Skeletal muscle satellite cell (primary cell): ENCODE measurements around the gene GPD2.
"Not testable (repeated sequence)": the region's sequence is repeated elsewhere in the genome, so short reads cannot be mapped to it uniquely, and the experiment has no call there.

Source experiments
- H3K27me3 ChIP-seq: 2 replicates; pipeline ENCODE4 v1.7.0; 2013; ENCODE audit warnings: low read length; ENCODE audit not compliant: control insufficient read depth, insufficient read depth
- H3K36me3 ChIP-seq: 2 replicates; pipeline ENCODE4 v1.7.0; 2013; ENCODE audit warnings: mild to moderate bottlenecking, control low read depth, low read length; ENCODE audit not compliant: insufficient read depth
- H3K4me1 ChIP-seq: 2 replicates; pipeline ENCODE4 v1.7.0; 2013; ENCODE audit warnings: low read length; ENCODE audit not compliant: control insufficient read depth, insufficient read depth
- H3K4me2 ChIP-seq: 2 replicates; pipeline ENCODE4 v1.7.0; 2013; ENCODE audit warnings: mild to moderate bottlenecking, low read length
- H3K4me3 ChIP-seq: 2 replicates; pipeline ENCODE4 v1.7.0; 2013; ENCODE audit warnings: low read length
- H3K9ac ChIP-seq: 2 replicates; pipeline ENCODE4 v1.7.0; 2013; ENCODE audit warnings: mild to moderate bottlenecking, low read depth, low read length, moderate library complexity
- H3K9me3 ChIP-seq: replicated peaks from 2 replicates; pipeline ENCODE4 v1.7.0; 2013; ENCODE audit warnings: mild to moderate bottlenecking, control low read depth, low read length

The GPD2 gene

GRCh38 chr2:156483741-156484173 lies 47.6 kb downstream of the GPD2 start:
- H3K36me3 ChIP-seq, result no peaks in the 10 kb centered on the region
- H3K9ac ChIP-seq, result no peak overlapping the region
- H3K4me2 ChIP-seq, result peak overlapping the region; percentile 24
- no peaks in the 10 kb centered on the region for H3K27me3 ChIP-seq
- H3K4me3 ChIP-seq, result no peak overlapping the region
- H3K9me3 ChIP-seq, result no peaks in the 10 kb centered on the region
- peaks cover 21% of the 10 kb centered on the region for H3K4me1 ChIP-seq

- Histone ChIP-seq H3K4me2 (peak overlapping the region; percentile 13), H3K4me3 (no peak overlapping the region), H3K9ac (no peak overlapping the region), H3K4me1 (peaks cover 18% of the 10 kb centered on the region), H3K9me3 (no peaks in the 10 kb centered on the region), H3K27me3 (no peaks in the 10 kb centered on the region), H3K36me3 (no peaks in the 10 kb centered on the region)
Measured at GRCh38 chr2:156486147-156486546, 50.0 kb downstream of the GPD2 start.

DNA sequence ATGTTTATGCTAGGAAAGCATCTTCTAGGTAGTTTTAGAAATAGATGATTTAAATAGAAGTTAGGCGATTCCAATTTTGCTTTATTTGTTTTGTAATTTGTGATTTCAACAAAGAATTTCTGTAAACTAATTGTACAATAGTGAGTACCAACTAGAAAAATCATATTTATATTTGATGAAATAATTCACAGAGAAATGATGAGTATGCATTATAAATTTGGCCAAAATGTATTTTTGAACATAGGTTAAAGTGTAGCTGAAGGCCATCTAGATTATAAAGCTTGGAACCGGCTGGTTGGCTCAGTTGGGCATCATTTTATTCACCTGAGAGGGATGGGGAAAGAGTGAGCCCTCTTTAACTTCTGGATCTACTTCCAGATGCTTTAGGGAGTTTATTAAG lies 50.4 kb downstream of the GPD2 start:
- H3K9ac ChIP-seq, result no peak overlapping the region
- H3K27me3 ChIP-seq, result no peaks in the 10 kb centered on the region

DNA sequence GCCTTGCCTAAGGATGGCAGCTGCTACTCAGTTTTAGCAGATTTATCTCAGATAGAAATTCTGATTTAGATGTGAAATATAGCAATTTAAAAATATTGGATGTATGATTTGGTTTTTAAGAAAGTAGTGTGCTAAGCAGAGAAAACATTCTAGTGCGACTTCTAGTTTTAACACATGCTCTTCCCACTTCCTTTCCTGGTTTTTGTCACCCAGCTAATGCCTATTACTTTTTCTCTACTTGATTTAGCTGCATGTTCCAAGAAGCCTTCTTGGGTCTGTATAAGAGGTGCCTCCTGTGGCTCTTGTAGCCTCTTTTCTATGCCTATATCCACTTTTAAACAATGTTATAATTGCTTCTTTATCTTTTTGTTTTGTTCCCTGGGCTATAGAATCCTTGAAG lies 53.0 kb downstream of the GPD2 start:
- peaks cover 6% of the 10 kb centered on the region for H3K4me1 ChIP-seq
- H3K27me3 ChIP-seq, result no peaks in the 10 kb centered on the region
- no peak overlapping the region for H3K9ac ChIP-seq
- H3K36me3 ChIP-seq, result no peaks in the 10 kb centered on the region
- no peak overlapping the region for H3K4me2 ChIP-seq
- no peaks in the 10 kb centered on the region for H3K9me3 ChIP-seq
- H3K4me3 ChIP-seq, result no peak overlapping the region

More for the DNA sequence above, 50.4 kb downstream of the GPD2 start:
- Histone ChIP-seq H3K9me3 (no peaks in the 10 kb centered on the region), H3K4me1 (peaks cover 15% of the 10 kb centered on the region), H3K4me3 (no peak overlapping the region), H3K4me2 (peak overlapping the region; percentile 13), H3K36me3 (no peaks in the 10 kb centered on the region)

GRCh38 chr2:156489750-156490465 lies 53.7 kb downstream of the GPD2 start:
- H3K4me2 ChIP-seq, result no peak overlapping the region
- H3K9me3 ChIP-seq, result no peaks in the 10 kb centered on the region
- no peaks in the 10 kb centered on the region for H3K36me3 ChIP-seq
- no peaks in the 10 kb centered on the region for H3K27me3 ChIP-seq
- H3K9ac ChIP-seq, result no peak overlapping the region
- no peak overlapping the region for H3K4me3 ChIP-seq
- H3K4me1 ChIP-seq, result peaks cover 6% of the 10 kb centered on the region

DNA sequence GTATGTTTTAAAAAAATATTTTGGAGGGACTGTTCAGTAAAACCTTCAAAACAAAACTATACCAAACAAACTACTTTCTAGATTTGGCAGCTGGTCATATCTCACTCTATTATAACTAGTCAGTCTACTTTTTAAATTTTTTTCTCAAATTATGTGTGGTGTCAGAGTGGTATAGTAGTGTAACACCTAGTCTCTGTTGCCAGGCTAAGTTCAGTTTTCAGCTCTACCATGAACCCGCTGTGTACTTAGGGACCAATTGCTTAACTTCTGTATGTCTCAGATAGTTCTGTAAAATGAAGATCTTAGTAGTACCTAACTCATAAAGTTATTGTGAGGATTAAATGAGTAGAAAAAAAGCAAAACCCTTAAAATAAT lies 54.3 kb downstream of the GPD2 start:
- no peak overlapping the region for H3K4me2 ChIP-seq
- no peaks in the 10 kb centered on the region for H3K27me3 ChIP-seq
- H3K36me3 ChIP-seq, result no peaks in the 10 kb centered on the region
- no peak overlapping the region for H3K9ac ChIP-seq
- no peak overlapping the region for H3K4me3 ChIP-seq
- peaks cover 6% of the 10 kb centered on the region for H3K4me1 ChIP-seq
- H3K9me3 ChIP-seq, result no peaks in the 10 kb centered on the region

- H3K9ac ChIP-seq, result no peak overlapping the region
- no peaks in the 10 kb centered on the region for H3K9me3 ChIP-seq
- H3K27me3 ChIP-seq, result no peaks in the 10 kb centered on the region
- H3K36me3 ChIP-seq, result no peaks in the 10 kb centered on the region
- H3K4me2 ChIP-seq, result no peak overlapping the region
- no peak overlapping the region for H3K4me3 ChIP-seq
- peaks cover 3% of the 10 kb centered on the region for H3K4me1 ChIP-seq
Measured at GRCh38 chr2:156491176-156491575, 55.0 kb downstream of the GPD2 start.

DNA sequence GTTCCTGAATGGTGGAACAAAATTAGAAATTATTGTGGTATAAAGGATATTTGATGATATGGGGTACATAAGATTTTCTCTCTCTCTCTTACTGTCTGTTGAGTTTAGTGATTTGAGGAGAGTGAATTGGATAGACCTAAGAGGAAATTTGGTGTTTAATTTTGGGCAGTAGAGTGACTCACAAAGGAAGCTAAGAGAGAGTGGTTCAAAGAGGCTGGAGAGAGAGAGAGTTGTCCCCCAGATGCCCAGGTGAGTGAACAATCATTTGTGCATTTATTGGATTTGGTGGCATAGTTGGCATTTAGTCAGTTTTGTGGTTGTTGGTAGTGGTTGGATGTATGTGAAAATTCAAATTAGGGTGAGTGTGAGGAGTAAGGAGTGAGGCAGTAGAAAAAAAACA lies 56.8 kb downstream of the GPD2 start:
- H3K4me3 ChIP-seq, result no peak overlapping the region
- H3K4me2 ChIP-seq, result no peak overlapping the region
- no peak overlapping the region for H3K9ac ChIP-seq
- H3K9me3 ChIP-seq, result no peaks in the 10 kb centered on the region
- H3K27me3 ChIP-seq, result no peaks in the 10 kb centered on the region
- no peaks in the 10 kb centered on the region for H3K4me1 ChIP-seq
- no peaks in the 10 kb centered on the region for H3K36me3 ChIP-seq

DNA sequence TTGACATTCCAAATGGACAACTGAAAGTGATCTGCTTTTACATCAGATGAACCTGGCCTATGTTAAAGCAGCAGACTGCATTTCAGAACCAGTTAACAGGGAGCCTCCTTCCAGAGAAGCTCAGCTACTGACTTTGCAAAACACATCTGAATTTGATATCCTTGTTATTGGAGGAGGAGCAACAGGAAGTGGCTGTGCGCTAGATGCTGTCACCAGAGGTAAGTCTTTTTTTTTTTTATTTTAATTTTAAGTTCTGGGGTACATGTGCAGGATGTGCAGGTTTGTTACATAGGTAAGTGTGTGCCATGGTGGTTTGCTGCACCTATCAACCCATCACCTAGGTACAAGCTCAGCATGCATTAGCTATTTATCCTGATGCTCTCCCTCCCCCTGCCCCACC lies 59.8 kb downstream of the GPD2 start:
- H3K9me3 ChIP-seq, H3K4me3 ChIP-seq, H3K9ac ChIP-seq, H3K36me3 ChIP-seq, H3K4me1 ChIP-seq, H3K27me3 ChIP-seq, H3K4me2 ChIP-seq: not testable (repeated sequence)

DNA sequence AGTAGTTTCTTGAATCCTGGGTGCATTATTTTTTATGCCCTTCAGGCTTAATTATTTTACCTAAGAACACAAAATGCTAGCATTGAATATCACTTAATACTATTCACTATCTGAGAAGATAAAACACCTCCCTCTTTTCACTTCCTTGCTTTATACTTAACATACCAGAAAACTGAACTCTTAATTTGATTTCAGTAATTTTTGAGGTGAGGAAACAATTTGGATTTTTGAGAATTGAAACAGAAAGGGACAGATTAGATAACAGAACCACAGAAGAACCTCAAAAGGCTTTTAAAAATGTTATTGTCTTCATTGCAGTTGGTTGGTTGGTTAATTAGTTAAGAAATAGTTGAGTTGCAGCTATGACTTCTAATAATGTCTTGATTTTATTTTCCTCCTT lies 69.5 kb downstream of the GPD2 start:
- H3K4me3 ChIP-seq, result no peak overlapping the region
- H3K36me3 ChIP-seq, result no peaks in the 10 kb centered on the region
- no peaks in the 10 kb centered on the region for H3K27me3 ChIP-seq
- no peaks in the 10 kb centered on the region for H3K4me1 ChIP-seq
- no peak overlapping the region for H3K4me2 ChIP-seq
- H3K9ac ChIP-seq, result no peak overlapping the region
- no peaks in the 10 kb centered on the region for H3K9me3 ChIP-seq

DNA sequence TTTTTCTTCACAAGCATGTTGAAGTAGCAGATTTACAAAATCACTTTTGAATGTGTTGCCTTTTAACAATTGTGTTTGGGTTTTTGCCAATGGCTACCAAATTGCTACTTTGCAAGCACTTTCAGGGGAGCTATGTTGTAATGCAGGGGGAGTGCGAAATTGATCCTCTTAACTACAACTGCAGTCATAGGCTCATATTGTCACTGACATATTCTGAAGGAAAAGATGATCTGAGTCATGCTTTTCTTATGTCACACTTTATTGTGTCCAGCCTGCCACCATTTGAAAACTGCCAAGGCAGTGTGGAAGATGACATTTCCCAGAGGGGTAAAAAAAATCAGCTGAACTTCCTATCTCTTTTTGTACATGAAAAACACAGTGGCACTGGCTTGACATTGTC lies 74.9 kb downstream of the GPD2 start:
- no peak overlapping the region for H3K4me2 ChIP-seq
- no peak overlapping the region for H3K9ac ChIP-seq
- H3K4me1 ChIP-seq, result no peaks in the 10 kb centered on the region
- no peaks in the 10 kb centered on the region for H3K27me3 ChIP-seq
- peaks cover 13% of the 10 kb centered on the region for H3K36me3 ChIP-seq
- no peak overlapping the region for H3K4me3 ChIP-seq
- H3K9me3 ChIP-seq, result no peaks in the 10 kb centered on the region

DNA sequence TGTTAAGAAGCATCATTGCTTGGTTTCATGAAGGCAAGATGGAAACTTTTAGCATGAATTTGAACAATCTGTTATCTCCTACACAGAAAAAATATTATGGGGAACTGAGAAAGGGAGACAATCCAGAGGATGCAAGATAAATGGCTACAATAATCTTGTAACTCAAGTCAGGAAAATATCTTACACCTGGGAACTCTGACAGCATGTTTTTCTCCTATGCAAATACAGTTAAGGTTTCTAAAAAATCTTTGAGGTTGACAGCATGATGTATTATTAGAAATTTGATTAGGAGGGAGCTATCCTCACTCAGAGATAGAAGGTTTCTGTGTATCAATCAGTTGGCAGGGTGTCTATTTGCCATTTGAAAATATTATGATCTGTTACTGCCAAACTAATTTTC lies 75.6 kb downstream of the GPD2 start:
- H3K27me3 ChIP-seq, result no peaks in the 10 kb centered on the region
- no peaks in the 10 kb centered on the region for H3K4me1 ChIP-seq
- H3K4me2 ChIP-seq, result no peak overlapping the region
- no peak overlapping the region for H3K4me3 ChIP-seq
- no peak overlapping the region for H3K9ac ChIP-seq
- H3K36me3 ChIP-seq, result peaks cover 13% of the 10 kb centered on the region
- no peaks in the 10 kb centered on the region for H3K9me3 ChIP-seq
